B cell (primary cell): ENCODE data around the gene VWA3B.
"Not testable (repeated sequence)": the region's sequence is repeated elsewhere in the genome, so short reads cannot be mapped to it uniquely, and the experiment has no call there.

Experiments
- EZH2 ChIP-seq: IDR thresholded peaks from 2 replicates; pipeline ENCODE4 v1.6.1; 2012; ENCODE audit warnings: borderline replicate concordance, low read depth, mild to moderate bottlenecking, moderate library complexity, low read length; ENCODE audit not compliant: insufficient read depth, poor library complexity, severe bottlenecking
- TF ChIP-seq, protein P1 (sequence below): fragments of 200-600 bp; IDR thresholded peaks from one replicate; pipeline ENCODE4 v1.8.0; 2022; ENCODE audit warnings: antibody characterized with exemption, mild to moderate bottlenecking

DNA sequence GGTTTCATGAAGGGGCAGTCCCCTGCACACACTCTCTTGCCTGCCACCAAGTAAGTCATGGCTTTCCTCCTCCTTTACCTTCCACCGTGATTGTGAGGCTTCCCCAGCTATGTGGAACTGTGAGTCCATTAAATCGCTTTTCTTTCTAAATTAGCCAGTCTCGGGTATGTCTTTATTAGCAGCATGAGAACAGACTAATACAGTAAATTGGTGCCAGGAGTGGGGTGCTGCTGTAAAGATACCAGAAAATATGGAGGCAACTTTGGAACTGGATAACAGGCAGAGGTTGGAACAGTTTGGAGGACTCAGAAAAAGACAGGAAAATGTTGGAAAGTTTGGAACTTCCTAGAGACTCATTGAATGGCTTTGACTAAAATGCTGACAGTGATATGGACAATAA lies 233.2 kb downstream of the VWA3B start:
- TF ChIP-seq, protein P1, sequence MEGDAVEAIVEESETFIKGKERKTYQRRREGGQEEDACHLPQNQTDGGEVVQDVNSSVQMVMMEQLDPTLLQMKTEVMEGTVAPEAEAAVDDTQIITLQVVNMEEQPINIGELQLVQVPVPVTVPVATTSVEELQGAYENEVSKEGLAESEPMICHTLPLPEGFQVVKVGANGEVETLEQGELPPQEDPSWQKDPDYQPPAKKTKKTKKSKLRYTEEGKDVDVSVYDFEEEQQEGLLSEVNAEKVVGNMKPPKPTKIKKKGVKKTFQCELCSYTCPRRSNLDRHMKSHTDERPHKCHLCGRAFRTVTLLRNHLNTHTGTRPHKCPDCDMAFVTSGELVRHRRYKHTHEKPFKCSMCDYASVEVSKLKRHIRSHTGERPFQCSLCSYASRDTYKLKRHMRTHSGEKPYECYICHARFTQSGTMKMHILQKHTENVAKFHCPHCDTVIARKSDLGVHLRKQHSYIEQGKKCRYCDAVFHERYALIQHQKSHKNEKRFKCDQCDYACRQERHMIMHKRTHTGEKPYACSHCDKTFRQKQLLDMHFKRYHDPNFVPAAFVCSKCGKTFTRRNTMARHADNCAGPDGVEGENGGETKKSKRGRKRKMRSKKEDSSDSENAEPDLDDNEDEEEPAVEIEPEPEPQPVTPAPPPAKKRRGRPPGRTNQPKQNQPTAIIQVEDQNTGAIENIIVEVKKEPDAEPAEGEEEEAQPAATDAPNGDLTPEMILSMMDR, result not testable (repeated sequence)
- not testable (repeated sequence) for TF ChIP-seq EZH2
